ENCODE data around the gene DNAH9.
A peak's percentile ranks its signal among the peaks of the same experiment; 100 is the strongest.

DNAH9 gene

DNA sequence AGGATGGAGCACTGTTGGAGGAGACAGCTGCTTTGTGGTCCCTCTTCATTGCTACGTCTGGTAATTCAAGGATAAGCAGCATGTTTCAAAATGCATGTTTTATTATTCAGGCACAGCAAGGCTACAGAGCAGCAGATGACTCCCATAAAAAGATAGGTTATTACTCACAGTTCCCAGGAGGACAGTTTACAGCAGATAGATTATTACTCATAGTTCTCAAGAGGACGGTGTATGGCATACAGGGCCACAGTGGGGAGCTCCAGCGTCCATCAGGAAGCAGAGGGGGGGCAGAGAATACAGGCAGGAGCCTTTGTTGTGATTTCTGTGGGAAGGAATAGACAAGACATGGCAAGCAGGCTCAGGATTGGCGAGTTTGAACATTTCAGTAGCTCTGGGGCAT is 72.9 kb downstream of the DNAH9 start:
- DNase-seq (ENCODE audit: low read depth, low spot score): no peak

DNA sequence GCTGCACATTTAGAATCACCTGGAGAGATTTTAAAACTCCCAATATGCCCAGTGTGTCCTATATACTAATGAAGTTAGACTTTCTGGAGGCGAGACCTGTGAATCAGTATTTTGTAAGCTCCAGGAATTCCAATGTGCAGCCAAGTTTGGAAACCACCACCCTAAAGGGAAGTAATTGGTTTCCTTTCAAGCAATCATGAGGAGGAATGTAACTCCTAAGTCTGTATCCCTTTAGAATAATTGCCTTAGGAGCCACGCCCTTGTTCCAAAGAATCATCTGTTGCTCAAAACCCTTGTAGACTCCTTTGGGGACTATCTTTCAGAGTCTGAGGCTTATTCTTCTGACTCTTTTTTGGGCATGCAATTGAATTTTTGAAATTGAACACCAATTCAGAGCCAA is 84.4 kb downstream of the DNAH9 start:
- peak; percentile 26 for DNase-seq (ENCODE audit: low read depth, low spot score)

DNA sequence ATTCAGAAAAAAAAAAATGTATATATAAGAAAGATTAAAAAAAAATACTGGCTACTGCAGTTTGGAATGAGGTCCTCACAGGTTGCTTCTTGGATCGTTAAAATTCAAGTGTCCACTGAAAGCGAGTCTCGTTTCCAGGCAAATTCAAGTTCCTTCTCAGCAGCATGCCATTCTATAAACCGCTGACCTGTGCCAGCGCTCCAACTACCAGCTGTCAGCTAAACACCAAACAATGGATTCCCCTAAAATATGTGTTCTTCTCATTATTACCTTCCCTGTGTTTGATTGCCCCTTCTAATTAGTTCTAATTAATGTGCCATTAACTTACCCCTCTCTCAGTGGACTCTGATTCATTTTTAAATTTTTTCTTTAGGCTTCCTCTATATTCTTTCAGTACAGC is 92.4 kb downstream of the DNAH9 start:
- peak; percentile 8 for DNase-seq (ENCODE audit: low read depth, low spot score)

DNA sequence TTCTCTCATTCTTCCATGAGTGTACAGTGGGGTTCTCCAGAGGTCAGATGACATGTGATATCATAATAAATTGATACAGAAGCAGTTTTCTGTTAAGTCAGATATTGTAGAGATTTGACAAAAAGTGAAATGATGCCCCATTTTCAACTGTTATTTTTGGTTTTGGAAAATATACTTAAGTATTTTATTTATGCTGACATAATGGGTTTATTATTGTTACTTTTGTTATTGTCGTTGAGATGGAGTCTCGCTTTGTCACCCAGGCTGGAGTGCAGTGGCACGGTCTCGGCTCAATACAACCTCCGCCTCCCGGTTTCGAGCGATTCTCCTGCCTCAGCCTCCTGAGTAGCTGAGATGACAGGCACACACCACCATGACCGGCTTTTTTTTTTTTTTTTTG is 94.4 kb downstream of the DNAH9 start:
- no peak for DNase-seq (ENCODE audit: low read depth, low spot score)

DNA sequence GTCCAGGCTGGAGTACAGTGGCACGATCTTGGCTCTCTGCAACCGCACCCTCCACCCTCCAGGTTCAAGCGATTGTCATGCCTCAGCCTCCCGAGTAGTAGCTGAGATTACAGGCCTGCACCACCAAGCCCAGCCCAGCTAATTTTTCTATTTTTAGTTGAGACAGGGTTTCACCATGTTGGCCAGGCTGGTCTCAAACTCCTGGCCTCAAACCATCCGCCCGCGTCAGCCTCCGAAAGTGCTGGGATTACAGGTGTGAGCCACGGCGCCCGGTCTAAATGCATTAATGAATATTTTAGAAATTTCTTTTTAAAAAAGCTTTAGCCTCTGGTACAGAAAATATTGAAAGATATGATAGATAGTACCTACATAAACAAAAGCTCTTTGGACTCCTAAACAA is 95.0 kb downstream of the DNAH9 start:
- no peak for DNase-seq (ENCODE audit: low read depth, low spot score)

DNA sequence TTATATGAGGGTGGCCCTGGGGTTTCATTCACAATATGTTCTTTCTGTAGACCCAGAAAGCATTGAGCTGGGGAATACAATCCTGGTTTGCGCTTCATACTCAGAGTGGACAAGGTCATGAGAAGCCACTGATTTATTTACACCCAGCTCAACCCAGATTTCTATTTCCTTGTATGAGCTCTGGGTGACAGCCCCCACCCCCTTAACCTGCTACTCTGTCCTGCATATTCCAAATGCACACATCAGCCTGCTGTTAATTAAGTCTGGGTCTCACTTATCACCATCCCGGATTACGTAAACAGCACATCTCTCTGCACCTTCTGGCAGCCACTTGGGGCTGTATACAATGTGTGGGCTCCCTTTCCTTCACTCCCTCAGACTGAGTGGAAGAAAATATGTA is 102.4 kb downstream of the DNAH9 start:
- DNase-seq (ENCODE audit: low read depth, low spot score): no peak

DNA sequence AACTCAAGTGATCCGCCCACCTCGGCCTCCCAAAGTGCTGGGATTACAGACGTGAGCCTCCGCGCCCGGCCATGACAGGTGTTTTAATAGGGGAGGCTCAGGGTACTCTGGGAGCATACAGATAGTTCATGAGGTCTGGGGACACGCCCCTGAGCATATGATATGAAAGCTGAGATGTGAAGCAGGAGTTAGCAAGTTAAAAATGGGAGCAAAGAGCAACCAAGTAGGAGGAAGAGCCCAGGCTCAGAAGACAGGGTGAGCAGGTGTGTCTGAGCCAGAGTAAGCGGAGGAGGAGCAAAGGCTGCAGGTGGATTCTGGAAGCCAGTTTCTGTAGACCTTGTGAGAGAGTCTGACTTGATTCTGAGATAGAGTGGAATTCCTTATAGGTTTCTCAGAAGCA is 103.6 kb downstream of the DNAH9 start:
- no peak for DNase-seq (ENCODE audit: low read depth, low spot score)

DNA sequence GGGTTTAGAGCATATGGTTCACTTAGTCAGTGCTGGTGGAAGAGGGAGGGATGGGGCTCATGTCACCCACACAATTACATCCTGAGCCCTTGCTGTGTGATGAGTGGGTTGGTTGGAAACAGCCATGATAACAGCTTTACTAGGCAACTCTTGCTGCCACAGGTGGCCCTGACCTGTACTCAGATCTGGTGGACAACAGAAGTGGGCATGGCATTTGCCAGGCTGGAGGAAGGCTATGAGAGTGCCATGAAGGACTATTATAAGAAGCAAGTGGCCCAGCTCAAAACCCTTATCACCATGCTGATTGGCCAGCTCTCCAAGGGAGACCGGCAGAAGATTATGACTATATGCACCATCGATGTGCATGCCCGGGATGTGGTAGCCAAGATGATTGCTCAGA is 105.8 kb downstream of the DNAH9 start:
- no peak for DNase-seq (ENCODE audit: low read depth, low spot score)

DNA sequence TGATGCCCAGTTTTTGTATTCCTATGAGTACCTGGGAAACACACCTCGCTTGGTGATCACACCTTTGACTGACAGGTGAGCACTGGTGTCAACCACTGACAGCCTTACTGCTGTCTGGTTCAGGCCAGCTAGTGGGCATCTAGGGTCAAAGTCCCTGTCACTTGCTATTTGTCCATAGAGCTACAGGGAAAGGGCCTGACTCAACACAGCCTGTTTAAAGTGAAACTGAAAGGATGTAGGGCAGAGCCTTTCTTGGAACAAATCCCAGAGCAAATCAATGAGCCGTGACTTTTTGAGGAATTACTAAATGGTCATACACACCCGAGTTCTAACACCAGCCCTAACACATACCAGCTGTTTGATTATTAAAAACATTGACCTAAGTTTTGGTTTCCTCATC is 106.8 kb downstream of the DNAH9 start:
- DNase-seq (ENCODE audit: low read depth, low spot score): peak; percentile 72

DNA sequence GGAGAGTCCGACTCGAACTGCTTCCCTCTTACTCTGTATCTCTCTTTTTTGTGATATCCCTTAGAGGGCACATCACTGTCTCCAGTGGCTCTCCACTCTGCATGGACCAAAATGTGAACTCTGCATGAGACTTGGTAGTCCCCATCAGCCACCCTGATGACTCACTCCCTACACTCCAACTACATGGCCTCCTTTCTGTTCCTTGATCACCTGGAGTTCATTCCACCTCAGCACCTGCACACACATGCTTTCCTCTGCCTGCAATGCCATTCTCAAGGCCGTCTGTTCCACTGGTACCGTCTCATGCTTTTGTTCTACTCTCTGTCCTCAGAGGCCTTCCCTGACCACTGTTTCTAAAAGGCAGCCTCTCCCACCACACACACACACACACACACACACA is 109.3 kb downstream of the DNAH9 start:
- no peak for DNase-seq (ENCODE audit: low read depth, low spot score)

DNA sequence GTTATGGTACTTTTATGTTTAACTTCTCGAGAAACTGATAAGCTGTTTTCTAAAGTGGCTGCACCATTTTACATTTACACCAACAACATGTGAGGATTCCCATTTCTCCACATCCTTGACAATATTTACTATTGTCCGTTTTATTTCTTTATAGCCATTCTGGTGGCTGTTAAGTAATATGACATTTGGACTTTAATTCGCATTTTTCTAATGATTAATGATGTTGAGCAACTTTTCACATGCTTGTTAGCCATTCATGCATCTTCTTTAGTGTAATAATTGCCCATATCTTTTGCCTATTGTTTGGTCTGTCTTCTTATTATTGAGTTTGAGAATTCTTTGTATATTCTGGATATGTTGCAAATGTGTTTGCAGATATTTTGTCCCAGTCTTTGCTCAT is 114.2 kb downstream of the DNAH9 start:
- no peak for DNase-seq (ENCODE audit: low read depth, low spot score)

DNA sequence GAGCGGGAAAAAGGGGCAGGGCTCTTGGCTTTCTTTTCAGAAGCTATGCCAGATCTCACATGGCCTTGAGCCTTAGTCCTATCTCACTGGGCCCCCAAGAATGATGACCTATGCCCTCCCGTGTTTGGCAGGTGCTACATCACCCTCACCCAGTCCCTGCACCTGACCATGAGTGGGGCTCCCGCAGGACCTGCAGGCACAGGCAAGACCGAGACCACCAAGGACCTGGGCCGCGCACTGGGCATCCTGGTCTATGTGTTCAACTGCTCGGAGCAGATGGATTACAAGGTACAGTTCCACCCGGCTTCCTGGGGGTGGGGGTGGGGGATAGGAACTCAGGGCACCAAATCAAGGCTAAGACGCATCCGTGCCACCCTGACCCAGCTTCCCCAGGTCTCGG is 120.9 kb downstream of the DNAH9 start:
- DNase-seq (ENCODE audit: low read depth, low spot score): no peak

DNA sequence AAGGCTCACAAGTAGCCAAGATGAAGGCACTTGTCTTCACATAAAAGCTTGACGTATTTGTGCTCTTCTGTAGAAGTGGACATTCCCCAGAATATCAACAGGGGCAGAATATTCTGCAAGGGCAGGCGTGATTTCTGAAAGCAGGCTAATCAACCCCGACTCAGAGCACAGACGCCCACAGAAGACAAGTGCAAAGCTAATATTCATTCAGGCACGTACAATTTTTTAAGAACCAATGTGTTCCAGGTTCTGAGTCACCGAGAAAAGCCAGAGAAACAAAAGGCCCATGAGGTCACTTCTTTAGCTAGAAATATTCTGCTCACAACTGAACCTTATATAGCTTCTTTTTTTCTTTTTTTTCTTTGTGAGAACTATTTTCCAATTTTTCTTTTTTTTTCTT is 121.6 kb downstream of the DNAH9 start:
- peak; percentile 70 for DNase-seq (ENCODE audit: low read depth, low spot score)

DNA sequence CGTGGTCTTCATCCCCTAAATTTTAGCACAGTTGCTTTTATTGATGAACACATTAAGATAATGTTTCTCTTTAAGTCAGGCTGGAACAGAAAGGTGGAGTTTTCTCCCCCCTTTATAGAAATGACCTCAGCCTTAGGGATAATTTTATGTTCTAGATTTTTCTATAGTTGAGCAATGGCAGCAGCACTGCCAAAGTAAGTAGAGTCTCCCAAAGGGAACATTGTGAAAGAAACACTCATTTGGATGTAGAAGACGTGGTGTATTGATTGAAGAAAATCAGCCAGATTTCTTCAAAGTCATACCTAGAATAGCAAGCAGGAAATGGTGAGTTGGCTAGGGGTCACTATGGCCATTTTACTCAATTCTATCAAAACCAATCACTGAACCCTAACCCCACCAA is 122.5 kb downstream of the DNAH9 start:
- DNase-seq (ENCODE audit: low read depth, low spot score): no peak

DNA sequence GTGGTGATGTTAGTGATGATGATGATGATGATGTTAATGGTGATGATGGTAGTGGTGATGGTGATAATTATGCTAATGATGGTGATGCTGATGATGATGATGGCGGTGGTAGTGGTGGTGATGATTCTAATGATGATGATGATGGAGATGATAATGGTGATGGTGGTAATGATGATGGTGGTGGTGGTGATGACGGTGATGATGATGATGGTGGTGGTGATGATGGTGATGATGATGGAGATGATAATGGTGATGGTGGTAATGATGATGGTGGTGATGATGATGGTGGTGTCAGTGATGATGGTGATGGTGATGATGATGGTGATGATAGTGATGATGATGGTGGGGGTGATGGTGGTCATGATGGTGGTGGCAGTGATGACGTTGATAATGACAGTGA is 132.5 kb downstream of the DNAH9 start:
- no peak for DNase-seq (ENCODE audit: low read depth, low spot score)

DNA sequence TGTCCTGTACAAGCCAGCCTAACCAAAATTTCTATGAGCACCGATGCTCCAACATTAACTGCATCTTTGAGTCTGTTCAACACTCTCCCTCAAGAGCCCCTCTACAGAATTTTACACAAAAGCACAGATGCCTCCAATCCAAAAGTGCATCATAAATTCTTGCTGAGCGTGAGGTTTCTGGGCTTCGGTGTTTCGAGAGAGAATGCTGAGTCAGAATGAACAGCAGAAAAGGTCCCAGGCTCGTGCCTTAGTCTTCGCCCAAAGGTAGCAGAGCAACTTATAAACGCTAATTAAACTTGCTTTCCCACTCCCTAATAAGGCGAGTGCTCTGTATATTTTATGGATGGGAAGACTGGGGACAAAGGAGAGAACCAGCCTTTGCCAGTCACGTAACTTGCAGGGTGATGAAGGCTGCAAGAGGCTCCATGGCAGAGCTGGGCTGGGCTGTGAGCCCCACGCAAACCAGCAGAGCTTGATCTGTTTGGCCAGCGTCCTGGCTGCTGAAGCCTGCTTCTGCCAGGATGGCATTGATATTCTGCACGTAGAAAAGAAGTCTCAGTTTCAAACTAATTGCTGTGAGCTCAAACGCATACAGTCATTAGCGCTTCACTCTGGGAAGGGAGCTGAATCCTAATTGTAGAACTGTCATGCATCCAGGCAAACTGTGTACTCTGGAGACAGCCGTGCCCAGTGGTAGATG is 138.5 kb downstream of the DNAH9 start:
- peak; percentile 47 for DNase-seq (ENCODE audit: low read depth, low spot score)

DNA sequence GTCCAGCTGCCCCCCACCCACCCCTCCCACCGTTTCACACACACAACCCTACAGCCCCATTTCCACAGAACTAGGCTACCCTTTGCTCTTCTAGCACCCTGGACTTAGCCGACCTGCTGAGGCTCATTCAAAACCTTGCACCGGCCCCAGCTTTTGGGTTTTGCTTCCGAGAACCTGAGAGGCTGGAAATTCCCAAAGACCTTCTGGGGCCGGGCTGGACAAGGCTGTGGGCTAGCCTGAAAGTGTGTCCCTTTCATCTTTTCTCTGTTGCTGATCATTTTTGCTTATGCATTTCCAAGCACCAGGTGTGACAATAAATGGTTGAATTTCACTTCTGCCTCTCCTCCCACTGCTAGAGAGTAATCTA is 139.0 kb downstream of the DNAH9 start:
- DNase-seq (ENCODE audit: low read depth, low spot score): no peak

DNA sequence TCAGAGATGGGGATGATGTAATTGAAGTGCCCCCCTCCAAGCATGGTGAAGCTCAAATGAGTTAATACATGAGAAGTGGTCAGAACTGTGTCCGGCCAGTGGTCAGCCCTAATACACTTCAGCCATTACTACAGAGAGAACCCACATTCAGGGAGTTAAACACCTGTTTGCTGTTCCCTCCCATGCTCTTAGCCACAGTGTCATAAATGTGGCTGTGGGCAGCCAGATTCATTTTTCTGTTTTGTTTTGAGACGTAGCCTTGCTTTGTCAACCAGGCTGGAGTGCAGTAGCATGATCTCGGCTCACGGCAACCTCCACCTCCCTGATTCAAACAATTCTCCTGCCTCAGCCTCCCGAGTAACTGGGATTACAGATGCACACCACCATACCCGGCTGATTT is 139.9 kb downstream of the DNAH9 start:
- no peak for DNase-seq (ENCODE audit: low read depth, low spot score)

DNA sequence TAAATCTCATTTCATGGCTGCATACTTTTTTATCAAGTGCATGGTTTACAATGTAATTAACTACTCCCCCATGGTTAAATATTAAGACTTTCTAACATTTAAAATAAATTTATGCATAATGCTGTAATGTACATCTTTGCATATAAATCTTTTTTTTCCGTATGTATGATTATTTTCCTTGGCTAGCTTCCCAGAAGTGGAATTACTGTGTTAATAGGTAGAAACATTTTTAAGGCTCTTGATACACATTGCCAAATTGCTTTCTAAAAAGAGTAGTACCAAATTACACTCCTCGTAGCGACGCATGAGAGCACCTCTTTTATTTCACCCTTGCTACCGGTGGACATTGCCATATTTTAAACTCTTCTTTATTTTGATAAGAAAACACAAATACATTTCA is 141.1 kb downstream of the DNAH9 start:
- no peak for DNase-seq (ENCODE audit: low read depth, low spot score)

DNA sequence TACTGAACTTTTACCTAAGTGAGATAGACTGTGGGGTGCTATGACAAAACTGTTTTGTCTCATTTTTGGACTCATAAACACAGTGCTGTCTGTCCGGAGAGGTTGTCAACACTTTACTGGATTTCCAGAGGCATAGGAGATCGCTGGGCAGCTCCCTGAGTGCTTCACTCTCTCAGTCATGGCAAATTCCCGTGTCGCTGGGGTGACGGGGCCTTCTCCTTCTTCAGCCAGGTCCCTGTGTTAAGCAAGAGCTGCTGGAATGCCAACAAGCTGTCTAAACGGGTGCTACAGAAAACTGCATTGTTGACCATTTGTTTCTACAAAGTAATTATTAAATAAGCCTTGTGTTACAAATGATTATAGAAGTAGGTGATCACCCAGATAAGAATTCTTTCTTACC is 141.6 kb downstream of the DNAH9 start:
- DNase-seq (ENCODE audit: low read depth, low spot score): no peak

DNA sequence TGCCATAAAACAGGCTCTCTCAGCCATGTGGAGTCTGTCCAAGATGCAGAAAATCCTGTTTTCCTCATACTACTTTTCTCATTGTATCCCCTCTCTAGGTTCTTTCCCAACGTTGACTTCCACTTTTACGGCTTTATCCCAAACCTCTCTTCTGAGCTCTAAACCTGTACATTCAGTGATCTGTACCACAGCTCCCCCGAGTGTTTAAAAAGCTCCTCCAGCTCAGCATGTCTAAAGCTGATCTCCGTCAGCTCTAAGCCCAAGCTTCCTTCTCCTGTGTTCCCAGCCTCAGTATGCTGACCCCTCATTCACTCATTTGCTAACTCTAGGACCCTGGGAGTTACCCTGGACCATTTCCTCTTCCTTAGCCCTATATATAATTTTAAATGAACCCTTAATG is 144.6 kb downstream of the DNAH9 start:
- no peak for DNase-seq (ENCODE audit: low read depth, low spot score)

DNA sequence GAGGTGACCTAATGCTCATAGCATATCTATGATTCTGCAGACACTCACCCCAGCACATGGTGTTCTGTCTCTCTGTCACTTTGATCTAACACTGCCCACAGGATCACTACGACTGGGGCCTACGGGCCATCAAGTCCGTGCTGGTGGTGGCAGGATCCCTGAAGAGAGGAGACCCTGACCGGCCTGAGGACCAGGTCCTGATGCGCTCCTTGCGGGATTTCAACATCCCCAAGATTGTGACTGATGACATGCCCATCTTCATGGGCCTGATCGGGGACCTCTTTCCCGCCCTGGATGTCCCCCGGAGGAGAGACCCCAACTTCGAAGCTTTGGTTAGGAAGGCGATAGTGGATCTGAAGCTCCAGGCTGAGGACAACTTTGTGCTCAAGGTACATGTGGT is 146.4 kb downstream of the DNAH9 start:
- no peak for DNase-seq (ENCODE audit: low read depth, low spot score)

DNA sequence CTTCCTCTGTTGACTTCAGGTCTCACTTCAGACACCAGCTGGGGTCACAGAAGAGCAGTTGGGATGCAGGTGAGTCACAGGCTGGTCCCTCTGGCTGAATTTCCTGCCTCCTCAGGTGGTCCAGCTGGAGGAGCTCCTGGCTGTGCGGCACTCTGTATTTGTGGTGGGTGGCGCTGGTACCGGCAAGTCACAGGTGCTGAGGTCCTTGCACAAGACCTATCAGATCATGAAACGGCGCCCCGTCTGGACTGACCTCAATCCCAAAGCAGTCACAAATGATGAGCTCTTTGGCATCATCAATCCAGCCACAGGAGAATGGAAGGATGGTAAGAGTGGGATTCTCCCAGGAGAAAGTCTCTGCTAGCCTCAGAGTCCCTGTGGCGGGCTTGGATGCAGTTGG is 149.2 kb downstream of the DNAH9 start:
- no peak for DNase-seq (ENCODE audit: low read depth, low spot score)

DNA sequence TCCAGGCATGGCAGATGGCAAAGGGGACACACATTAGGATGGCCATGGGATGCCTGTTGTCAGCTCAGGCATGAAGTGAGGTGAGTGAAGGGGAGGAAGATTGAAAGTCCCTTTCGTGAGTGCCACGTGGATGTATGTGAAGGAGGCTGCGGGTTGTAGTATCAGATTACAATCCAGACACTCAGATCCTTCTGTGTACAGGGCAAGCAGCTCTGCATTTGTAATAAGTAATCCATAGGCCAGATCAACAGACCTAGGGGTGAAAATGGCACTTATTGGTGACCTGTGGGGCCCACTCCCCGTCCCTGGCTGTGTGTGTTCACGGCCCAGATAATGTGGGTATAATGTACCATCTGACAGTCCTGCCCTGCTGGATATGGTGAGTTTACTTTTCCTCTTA is 159.5 kb downstream of the DNAH9 start:
- DNase-seq (ENCODE audit: low read depth, low spot score): no peak

All from astrocyte of the hippocampus (primary cell).